Activated CD8-positive, alpha-beta T cell treated with anti-CD3 and anti-CD28 coated beads for 36 hours (primary cell): ENCODE data around the gene SLIT3. TPM values are rescaled to one million over a fixed set of nuclear protein-coding genes. Genes with fewer than 3 reads are reported as not detected.

Experiments used
- ATAC-seq: fragments of 200-7000 bp; cut with Tn5 transposase; one replicate; pipeline ENCODE4 v1.10.0; 2021; ENCODE audit warnings: mild to moderate bottlenecking, moderate library complexity
- CTCF ChIA-PET: fragments of 350-600 bp; sonication (Branson Sonifier 250); formaldehyde crosslinking; loops from one replicate; lab custom pipeline; 2021; ENCODE audit warnings: antibody characterized with exemption; lab: Charles Lee
- POLR2A ChIA-PET: fragments of 350-600 bp; sonication (Branson Sonifier 250); formaldehyde crosslinking; loops from one replicate; lab custom pipeline; 2021; ENCODE audit warnings: antibody characterized with exemption; lab: Charles Lee
- DNase-seq: peaks from one replicate; pipeline ENCODE4 v3.0.0-alpha.2; 2020
- H3K27ac Mint-ChIP-seq: one replicate; pipeline ENCODE4 v1.8.0; 2021; ENCODE audit warnings: mild to moderate bottlenecking, mixed read lengths
- H3K27me3 Mint-ChIP-seq: one replicate; pipeline ENCODE4 v1.8.0; 2021; ENCODE audit warnings: mixed read lengths
- H3K36me3 Mint-ChIP-seq: one replicate; pipeline ENCODE4 v1.8.0; 2021; ENCODE audit warnings: low read depth, mixed read lengths
- H3K4me1 Mint-ChIP-seq: one replicate; pipeline ENCODE4 v1.8.0; 2021; ENCODE audit warnings: low read depth, mixed read lengths
- H3K4me3 Mint-ChIP-seq: one replicate; pipeline ENCODE4 v1.8.0; 2021; ENCODE audit warnings: mild to moderate bottlenecking, moderate library complexity, mixed read lengths
- H3K9me3 Mint-ChIP-seq: one replicate; pipeline ENCODE4 v1.8.0; 2021; ENCODE audit warnings: mixed read lengths
- CTCF ChIP-seq: fragments of 200-600 bp; IDR thresholded peaks from one replicate; pipeline ENCODE4 v1.8.0; 2022; ENCODE audit warnings: antibody characterized with exemption, mild to moderate bottlenecking
- intact Hi-C: fragments of 100-400 bp; cut with micrococcal nuclease; formaldehyde crosslinking; loops from one replicate; pipeline ENCODE4 v1.10.0; 2022
- total RNA-seq, 2 experiments: library from RNA; stranded (reverse); gene quantifications; one replicate each; pipeline ENCODE4 v1.2.3, GENCODE V29; 2021

SLIT3 gene
- total RNA-seq, 2 experiments from 2014 or later: 0.69 to 0.74 TPM

DNA sequence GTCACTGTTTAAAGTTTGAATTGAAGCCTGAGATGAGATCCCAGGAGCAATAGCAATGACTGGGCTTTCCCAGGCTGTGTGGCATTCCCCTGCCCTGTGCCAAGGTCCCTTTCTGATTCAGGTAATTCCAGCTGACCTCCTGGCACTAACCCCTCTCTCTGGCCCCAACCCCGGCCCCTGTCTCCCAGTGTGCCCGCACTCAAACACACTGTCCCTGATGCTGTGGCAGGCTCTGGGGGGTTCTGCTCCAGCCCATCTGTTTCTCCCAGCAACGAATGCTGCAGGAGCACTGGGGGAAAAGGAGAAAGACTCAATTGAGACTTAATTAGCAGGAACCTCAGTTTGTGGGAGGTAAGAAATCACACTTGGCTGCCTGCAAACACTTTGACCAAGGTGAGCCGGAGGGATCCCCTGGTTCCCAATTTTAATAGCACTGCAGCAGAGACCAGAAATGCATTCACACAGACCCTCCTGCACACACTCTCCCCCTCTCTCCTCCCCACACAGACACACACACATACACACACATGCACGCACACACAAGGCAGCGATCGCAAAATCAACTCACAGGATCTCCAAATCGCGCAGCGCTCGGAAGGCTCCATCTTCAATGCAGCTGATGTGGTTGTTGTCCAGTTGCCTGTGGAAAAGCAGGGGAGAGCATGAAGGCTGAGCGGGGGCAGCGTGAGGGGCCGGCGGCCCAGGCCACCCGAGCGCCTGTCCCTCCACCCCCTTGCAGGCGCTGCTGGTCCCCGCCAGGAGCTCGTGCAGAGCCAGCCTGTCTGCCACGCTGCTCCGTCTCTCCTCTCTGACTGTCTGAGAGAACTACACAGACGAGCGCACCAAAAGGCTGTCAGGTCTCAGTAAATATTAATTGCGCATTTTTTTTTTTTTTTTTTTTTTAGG lies 456.7 kb downstream of the SLIT3 start:
- intact Hi-C loops: no loop called here
- peaks cover 17% of the 10 kb centered on the region for H3K27me3 Mint-ChIP-seq
- DNase-seq (no peak), ATAC-seq (no peak)
- no peaks in the 10 kb centered on the region for H3K36me3 Mint-ChIP-seq
- ChIA-PET POLR2A (no interaction called here), CTCF (no interaction called here)
- H3K9me3 Mint-ChIP-seq: no peaks in the 10 kb centered on the region
- peaks cover 2% of the 10 kb centered on the region for H3K4me1 Mint-ChIP-seq
- no peak for TF ChIP-seq CTCF
- H3K4me3 Mint-ChIP-seq: no peak overlapping the region
- no peak overlapping the region for H3K27ac Mint-ChIP-seq

DNA sequence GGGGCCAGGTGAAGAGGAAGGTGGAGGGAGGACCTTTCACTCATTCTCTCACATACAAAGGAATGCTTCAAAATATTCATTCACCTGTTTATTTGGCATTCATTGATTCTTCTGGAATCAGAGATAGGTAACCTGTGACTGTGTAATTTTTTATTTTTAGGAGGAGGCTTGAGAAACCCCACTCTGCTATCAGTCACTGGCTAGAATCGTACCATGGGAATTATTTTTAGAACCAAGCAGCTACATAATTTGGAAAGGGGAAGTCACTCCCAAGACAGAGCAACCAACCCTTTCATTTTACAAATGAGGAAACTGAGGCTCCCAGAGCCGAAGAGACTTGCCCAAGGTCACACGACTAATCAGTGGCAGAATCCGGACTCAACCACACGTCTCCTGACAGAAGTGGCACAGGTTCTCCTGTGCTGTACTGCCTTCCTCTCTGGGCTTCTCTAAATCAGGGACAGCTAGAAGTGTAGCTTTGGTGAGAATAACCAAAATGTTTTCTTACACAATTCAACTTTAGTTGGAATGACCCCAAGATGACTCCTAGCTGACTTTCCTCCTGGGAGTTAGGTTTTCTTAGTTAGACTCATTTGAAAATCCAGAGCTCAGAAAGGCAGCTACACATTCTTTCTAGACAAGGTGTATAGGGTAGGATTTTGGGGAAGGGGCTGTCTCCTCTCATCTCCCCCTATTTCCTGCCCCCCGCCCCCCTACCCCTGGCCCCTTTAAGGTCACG lies 457.5 kb downstream of the SLIT3 start:
- ATAC-seq (no peak), DNase-seq (no peak)
- H3K36me3 Mint-ChIP-seq: peaks cover 3% of the 10 kb centered on the region
- H3K4me1 Mint-ChIP-seq: peaks cover 5% of the 10 kb centered on the region
- peaks cover 4% of the 10 kb centered on the region for H3K9me3 Mint-ChIP-seq
- intact Hi-C loops: no loop called here
- ChIA-PET POLR2A (no interaction called here), CTCF (no interaction called here)
- TF ChIP-seq CTCF: no peak
- H3K27ac Mint-ChIP-seq: no peak overlapping the region
- no peak overlapping the region for H3K4me3 Mint-ChIP-seq
- H3K27me3 Mint-ChIP-seq: peaks cover 21% of the 10 kb centered on the region

GRCh38 chr5:168842571-168843205 lies 458.3 kb downstream of the SLIT3 start:
- Mint-ChIP-seq H3K27me3 (peaks cover 19% of the 10 kb centered on the region), H3K4me3 (no peak overlapping the region), H3K4me1 (peaks cover 11% of the 10 kb centered on the region), H3K36me3 (peaks cover 3% of the 10 kb centered on the region), H3K27ac (no peak overlapping the region), H3K9me3 (peaks cover 4% of the 10 kb centered on the region)
- intact Hi-C loops: no loop called here
- ChIA-PET POLR2A (no interaction called here), CTCF (no interaction called here)
- TF ChIP-seq CTCF: no peak
- ATAC-seq (no peak), DNase-seq (no peak)

GRCh38 chr5:168837852-168838251 lies 463.1 kb downstream of the SLIT3 start:
- POLR2A ChIA-PET: interaction anchor here (1.4 to 1.9 kb wide), 2 partner anchors 10 to 39 kb away, joined by 3 to 5 read pairs; no protein-coding TSS in a partner anchor
- CTCF ChIA-PET: interaction anchor here (1.9 to 2.3 kb wide), 2 partner anchors 10 to 36 kb away, joined by 4 to 6 read pairs; no protein-coding TSS in a partner anchor
- no peak for ATAC-seq

More at GRCh38 chr5:168837852-168838251, 463.1 kb downstream of the SLIT3 start:
- Mint-ChIP-seq H3K4me1 (peaks cover 32% of the 10 kb centered on the region), H3K27me3 (peaks cover 12% of the 10 kb centered on the region), H3K9me3 (peaks cover 10% of the 10 kb centered on the region), H3K4me3 (no peak overlapping the region), H3K36me3 (peaks cover 6% of the 10 kb centered on the region), H3K27ac (peak overlapping the region; percentile 80)
- intact Hi-C loops: loop anchor here (5.0 kb wide), 1 partner anchor 36 kb away; no protein-coding TSS in a partner anchor
- no peak for TF ChIP-seq CTCF
- no peak for DNase-seq
